Measurements from ENCODE around the gene TEX264.

GRCh38 chr3:51733859-51734571 is 63.0 kb downstream of the TEX264 start:
- TF ChIP-seq CTCF (IDR thresholded peaks at IDR 0.05; ENCODE audit: poor library complexity, severe bottlenecking) (no peak), SMC3 (conservative IDR thresholded peaks at IDR 0.05; ENCODE audit: poor library complexity) (no peak), MXI1 (conservative IDR thresholded peaks at IDR 0.05; ENCODE audit: poor library complexity, severe bottlenecking) (no peak), TAF1 (IDR thresholded peaks at IDR 0.05; ENCODE audit: low read depth) (no peak), POLR2AphosphoS5 (IDR thresholded peaks at IDR 0.05) (no peak), REST (IDR thresholded peaks at IDR 0.05; ENCODE audit: borderline replicate concordance) (no peak)
